RWPE1 (cell line): ENCODE results near the gene IFT25.
"Not testable (repeated sequence)": the region's sequence is repeated elsewhere in the genome, so short reads cannot be mapped to it uniquely, and the experiment has no call there.

ENCODE experiments used
- CTCF ChIA-PET: fragments of 350-600 bp; sonication (Branson Sonifier 250); formaldehyde crosslinking; extraction: SDS; loops from one replicate; lab custom pipeline; 2021; lab: Yijun Ruan, JAX
- POLR2A ChIA-PET: fragments of 400-600 bp; formaldehyde crosslinking; extraction: SDS; loops from one replicate; lab custom pipeline; 2020; ENCODE audit warnings: antibody characterized with exemption; ENCODE audit not compliant: low non-redundant PET; lab: Yijun Ruan, JAX
- DNase-seq: peaks from one replicate; pipeline ENCODE4 v3.0.0; 2012; ENCODE audit warnings: low spot score
- H3K27ac ChIP-seq: fragments of 450-650 bp; 2 replicates; pipeline ENCODE4 v1.5.1; 2017
- TF ChIP-seq, protein P1 (sequence below): fragments of 450-650 bp; conservative IDR thresholded peaks from 2 replicates; pipeline ENCODE4 v1.5.1; 2017; ENCODE audit warnings: low read depth, mild to moderate bottlenecking

The IFT25 gene

GRCh38 chr1:53888681-53889080 lies 56.8 kb downstream of the IFT25 start:
- no peak overlapping the region for H3K27ac ChIP-seq
- DNase-seq, result no peak
- ChIA-PET POLR2A (no interaction called here), CTCF (interaction anchor here (0.7 kb wide), 1 partner anchor 71 kb away, joined by 3 read pairs; no protein-coding TSS in a partner anchor)
- TF ChIP-seq, protein P1, sequence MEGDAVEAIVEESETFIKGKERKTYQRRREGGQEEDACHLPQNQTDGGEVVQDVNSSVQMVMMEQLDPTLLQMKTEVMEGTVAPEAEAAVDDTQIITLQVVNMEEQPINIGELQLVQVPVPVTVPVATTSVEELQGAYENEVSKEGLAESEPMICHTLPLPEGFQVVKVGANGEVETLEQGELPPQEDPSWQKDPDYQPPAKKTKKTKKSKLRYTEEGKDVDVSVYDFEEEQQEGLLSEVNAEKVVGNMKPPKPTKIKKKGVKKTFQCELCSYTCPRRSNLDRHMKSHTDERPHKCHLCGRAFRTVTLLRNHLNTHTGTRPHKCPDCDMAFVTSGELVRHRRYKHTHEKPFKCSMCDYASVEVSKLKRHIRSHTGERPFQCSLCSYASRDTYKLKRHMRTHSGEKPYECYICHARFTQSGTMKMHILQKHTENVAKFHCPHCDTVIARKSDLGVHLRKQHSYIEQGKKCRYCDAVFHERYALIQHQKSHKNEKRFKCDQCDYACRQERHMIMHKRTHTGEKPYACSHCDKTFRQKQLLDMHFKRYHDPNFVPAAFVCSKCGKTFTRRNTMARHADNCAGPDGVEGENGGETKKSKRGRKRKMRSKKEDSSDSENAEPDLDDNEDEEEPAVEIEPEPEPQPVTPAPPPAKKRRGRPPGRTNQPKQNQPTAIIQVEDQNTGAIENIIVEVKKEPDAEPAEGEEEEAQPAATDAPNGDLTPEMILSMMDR, result no peak

DNA sequence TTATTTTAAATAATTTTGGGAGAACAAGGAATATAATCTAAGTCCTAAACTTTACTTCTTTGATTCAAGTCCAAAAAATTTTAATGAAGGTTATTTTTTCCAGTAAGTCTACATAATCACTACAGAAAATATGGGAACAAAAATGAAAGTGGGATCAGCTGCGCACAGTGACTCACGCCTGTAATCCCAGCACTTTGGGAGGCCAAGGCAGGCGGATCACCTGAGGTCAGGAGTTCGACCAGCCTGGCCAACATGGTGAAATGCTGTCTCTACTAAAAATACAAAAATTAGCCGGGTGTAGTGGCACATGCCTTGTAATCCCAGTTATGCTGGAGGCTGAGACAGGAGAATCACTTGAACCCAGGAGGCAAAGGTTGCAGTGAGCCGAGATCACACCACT lies 61.9 kb downstream of the IFT25 start:
- DNase-seq, H3K27ac ChIP-seq, POLR2A ChIA-PET: not testable (repeated sequence)
- CTCF ChIA-PET, result interaction anchor here (1.5 kb wide), 1 partner anchor 76 kb away, joined by 5 read pairs; no protein-coding TSS in a partner anchor

GRCh38 chr1:53881853-53882252 lies 63.6 kb downstream of the IFT25 start:
- CTCF ChIA-PET, result interaction anchor here (0.6 kb wide), 1 partner anchor 196 kb away, joined by 3 read pairs; no protein-coding TSS in a partner anchor
- DNase-seq, H3K27ac ChIP-seq, POLR2A ChIA-PET: not testable (repeated sequence)

- peak; percentile 57 for DNase-seq
- TF ChIP-seq, protein P1, result peak; percentile 74
- POLR2A ChIA-PET, result interaction anchor here (0.7 kb wide), 1 partner anchor 14 kb away, joined by 7 read pairs; no protein-coding TSS in a partner anchor
- CTCF ChIA-PET, result interaction anchor here (0.6 to 2.2 kb wide), 16 partner anchors 10 to 547 kb away, joined by 3 to 23 read pairs (median 4); partner anchors contain the start of genes IFT25 and LRRC42
- H3K27ac ChIP-seq, result no peak overlapping the region
Observed at GRCh38 chr1:53878492-53879105, 66.9 kb downstream of the IFT25 start.

DNA sequence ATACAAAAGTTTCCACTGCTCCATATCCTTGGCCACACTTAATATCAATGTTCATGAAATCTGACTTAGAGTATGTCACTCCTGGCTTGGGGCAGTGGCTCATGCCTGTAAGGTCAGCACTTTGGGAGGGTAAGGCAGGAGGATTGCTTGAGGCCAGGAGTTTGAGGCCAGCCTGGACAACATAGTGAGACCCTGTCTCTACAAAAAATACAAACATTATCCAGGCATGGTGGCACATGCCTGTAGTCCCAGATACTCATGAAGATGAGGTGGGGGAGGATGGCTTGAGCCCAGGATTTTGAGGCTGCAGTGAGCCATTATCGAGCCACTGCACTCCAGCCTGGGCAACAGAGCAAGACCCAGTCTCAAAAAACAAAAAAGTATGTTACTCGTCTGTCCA lies 70.3 kb downstream of the IFT25 start:
- DNase-seq, POLR2A ChIA-PET, H3K27ac ChIP-seq: not testable (repeated sequence)
- CTCF ChIA-PET, result interaction anchor here (0.6 kb wide), 1 partner anchor 85 kb away, joined by 3 read pairs; no protein-coding TSS in a partner anchor

GRCh38 chr1:53871773-53872484 lies 73.6 kb downstream of the IFT25 start:
- no peak for DNase-seq
- TF ChIP-seq, protein P1, result no peak
- CTCF ChIA-PET, result no interaction called here
- POLR2A ChIA-PET, result interaction anchor here (0.6 kb wide), 1 partner anchor 707 kb away, joined by 3 read pairs; no protein-coding TSS in a partner anchor
- no peak overlapping the region for H3K27ac ChIP-seq
